Keratinocyte (primary cell): ENCODE results near the gene CCNB1IP1. TPM values are rescaled to one million over a fixed set of nuclear protein-coding genes. Genes with fewer than 3 reads are reported as not detected.

Source experiments
- DNase-seq: peaks from one replicate; pipeline ENCODE4 v3.0.0-alpha.2; 2011; ENCODE audit warnings: low read depth, missing footprints, low spot score
- FAIRE-seq: peaks from 2 replicates; lab custom pipeline; 2011; peaks lifted over from hg19 to GRCh38; lab: Jason Lieb, UNC
- H2AFZ ChIP-seq: 2 replicates; pipeline ENCODE4 v1.6.0; 2012; ENCODE audit warnings: low read length, control low read depth, inconsistent platforms; ENCODE audit not compliant: control insufficient read depth
- H3K27ac ChIP-seq: 2 replicates; pipeline ENCODE4 v1.5.1; 2011; ENCODE audit warnings: low read length; ENCODE audit not compliant: control insufficient read depth, insufficient read depth
- H3K27me3 ChIP-seq: 3 replicates; pipeline ENCODE4 v1.6.0; 2011; ENCODE audit warnings: low read length; ENCODE audit not compliant: control insufficient read depth, insufficient read depth; ENCODE audit errors: extremely low read depth
- H3K36me3 ChIP-seq, 2 experiments: 2 replicates in 1 of 2; 3 replicates in 1 of 2; pipeline ENCODE4 v1.5.1; 2011; ENCODE audit warnings: low read length in 2 of 2, mild to moderate bottlenecking in 1 of 2; ENCODE audit not compliant: control insufficient read depth in 2 of 2, insufficient read depth in 2 of 2; ENCODE audit errors: extremely low read depth in 1 of 2
- H3K4me1 ChIP-seq: 3 replicates; pipeline ENCODE4 v1.5.1; 2011; ENCODE audit warnings: low read length; ENCODE audit not compliant: control insufficient read depth, insufficient read depth; ENCODE audit errors: extremely low read depth
- H3K4me2 ChIP-seq: 3 replicates; pipeline ENCODE4 v1.6.0; 2011; ENCODE audit warnings: low read depth, low read length; ENCODE audit not compliant: control insufficient read depth, insufficient read depth; ENCODE audit errors: extremely low read depth
- H3K4me3 ChIP-seq, 3 experiments: fragments of 200-600 bp in 1 of 3; sonication (generic) in 1 of 3; 2 replicates in 2 of 3; 3 replicates in 1 of 3; pipeline ENCODE4 v1.5.1; 2011 to 2016; ENCODE audit warnings: low read length in 3 of 3, mild to moderate bottlenecking in 3 of 3, control low read depth in 2 of 3, inconsistent platforms in 1 of 3, low read depth in 1 of 3, mixed read lengths in 1 of 3, mixed run types in 1 of 3, moderate library complexity in 1 of 3; ENCODE audit not compliant: control insufficient read depth in 2 of 3, insufficient read depth in 2 of 3; ENCODE audit errors: extremely low read depth in 1 of 3
- H3K79me2 ChIP-seq: 2 replicates; pipeline ENCODE4 v1.6.0; 2012; ENCODE audit warnings: low read length; ENCODE audit not compliant: control insufficient read depth, insufficient read depth
- H3K9ac ChIP-seq: 3 replicates; pipeline ENCODE4 v1.6.0; 2011; ENCODE audit warnings: low read length; ENCODE audit not compliant: control insufficient read depth, insufficient read depth; ENCODE audit errors: extremely low read depth
- H3K9me1 ChIP-seq: 3 replicates; pipeline ENCODE4 v1.6.0; 2011; ENCODE audit warnings: low read length; ENCODE audit not compliant: control insufficient read depth, insufficient read depth; ENCODE audit errors: extremely low read depth
- H3K9me3 ChIP-seq: 2 replicates; pipeline ENCODE4 v1.5.1; 2012; ENCODE audit warnings: low read depth, low read length; ENCODE audit not compliant: control insufficient read depth
- H4K20me1 ChIP-seq: 3 replicates; pipeline ENCODE4 v1.6.0; 2011; ENCODE audit warnings: low read length; ENCODE audit not compliant: control insufficient read depth, insufficient read depth; ENCODE audit errors: extremely low read depth
- CTCF ChIP-seq, 3 experiments: IDR thresholded peaks in 1 of 3; conservative IDR thresholded peaks in 1 of 3; optimal IDR thresholded peaks in 1 of 3; 2 replicates in 2 of 3; 3 replicates in 1 of 3; pipeline versions ENCODE3 to v1.5.1; 2011; ENCODE audit warnings: low read length in 3 of 3, mild to moderate bottlenecking in 3 of 3, moderate library complexity in 2 of 3, control low read depth in 1 of 3, inconsistent platforms in 1 of 3; ENCODE audit not compliant: insufficient read depth in 2 of 3; ENCODE audit errors: extremely low read depth in 1 of 3
- EZH2 ChIP-seq: IDR thresholded peaks from one replicate; pipeline ENCODE4 v1.6.1; 2012; ENCODE audit warnings: inconsistent platforms, mild to moderate bottlenecking, low read length, moderate library complexity
- dilution Hi-C: fragments of 300-500 bp; cut with MboI; formaldehyde crosslinking; loops from one replicate; pipeline ENCODE4 v1.7.0; 2020; ENCODE audit warnings: low sequenced_read_pairs; ENCODE audit not compliant: extremely low pct_ligation_motif_present
- polyA plus RNA-seq, 5 experiments: library from polyadenylated mRNA; depleted of rRNA in 3 of 5; stranded (reverse) in 3 of 5; stranded (forward) in 1 of 5; unstranded in 1 of 5; fragments of >200 nt; gene quantifications; 1 replicate in 1 of 5; 2 replicates in 3 of 5; 3 replicates in 1 of 5; pipeline versions ENCODE4 v1.2.1 to v1.2.3, GENCODE V29; 2011 to 2012; ENCODE audit warnings: missing spikeins in 2 of 5, low read depth in 1 of 5, low replicate concordance in 1 of 5

CCNB1IP1 gene
- polyA plus RNA-seq, 1 donor (not counting 4 experiments of a cell fraction or from before 2014, with no cell fraction given): 65.8 TPM

GRCh38 chr14:20329355-20329754 is 3.7 kb downstream of the CCNB1IP1 start:
- Histone ChIP-seq H3K27me3 (no peaks in the 10 kb centered on the region), H3K9me1 (no peaks in the 10 kb centered on the region), H4K20me1 (no peaks in the 10 kb centered on the region), H3K4me1 (peaks cover 19% of the 10 kb centered on the region), H3K9ac (no peak overlapping the region), H3K4me3 (no peak overlapping the region), H3K27ac (no peak overlapping the region), H3K9me3 (no peaks in the 10 kb centered on the region), H2AFZ (no peak overlapping the region), H3K4me2 (no peak overlapping the region), H3K36me3 (peaks cover 12 to 15% of the 10 kb centered on the region in 2 experiments), H3K79me2 (peaks cover 70% of the 10 kb centered on the region)
- dilution Hi-C loops: no loop called here
- FAIRE-seq (no peak), DNase-seq (no peak)
- TF ChIP-seq EZH2: no peak
- no peak for TF ChIP-seq CTCF (optimal IDR thresholded peaks at IDR 0.05 in 1 of 3, IDR thresholded peaks at IDR 0.05 in 1 of 3, conservative IDR thresholded peaks at IDR 0.05 in 1 of 3; ENCODE audit: extremely low read depth in 1 of 3, insufficient read depth in 2 of 3, low read length in 3 of 3)

- no peak overlapping the region for H2AFZ ChIP-seq
- no peak for FAIRE-seq
- H4K20me1 ChIP-seq: no peaks in the 10 kb centered on the region
- H3K79me2 ChIP-seq: peaks cover 70% of the 10 kb centered on the region
- peaks cover 19% of the 10 kb centered on the region for H3K4me1 ChIP-seq
- H3K9ac ChIP-seq: no peak overlapping the region
- peaks cover 12 to 15% of the 10 kb centered on the region in 2 experiments for H3K36me3 ChIP-seq
- dilution Hi-C loops: no loop called here
- DNase-seq: no peak
- H3K27ac ChIP-seq: no peak overlapping the region
- TF ChIP-seq EZH2: no peak
- TF ChIP-seq CTCF (optimal IDR thresholded peaks at IDR 0.05 in 1 of 3, IDR thresholded peaks at IDR 0.05 in 1 of 3, conservative IDR thresholded peaks at IDR 0.05 in 1 of 3; ENCODE audit: extremely low read depth in 1 of 3, insufficient read depth in 2 of 3, low read length in 3 of 3): no peak
- no peaks in the 10 kb centered on the region for H3K27me3 ChIP-seq
- no peak overlapping the region for H3K4me2 ChIP-seq
- H3K4me3 ChIP-seq: no peak overlapping the region
- H3K9me1 ChIP-seq: no peaks in the 10 kb centered on the region
- no peaks in the 10 kb centered on the region for H3K9me3 ChIP-seq
Measured at GRCh38 chr14:20328705-20329104, 4.4 kb downstream of the CCNB1IP1 start.
